SK-N-SH treated with all-trans-retinoic acid at 6 μM for 48 hours (cell line): ENCODE results near the gene GRK3.

Experiments used
- ATAC-seq: fragments of 200-7000 bp; cut with Tn5 transposase; 3 replicates; pipeline ENCODE4 v1.9.1; 2020; ENCODE audit warnings: mild to moderate bottlenecking, moderate library complexity
- ARNTL ChIP-seq: fragments of 450-650 bp; formaldehyde crosslinking; IDR thresholded peaks from 2 replicates; pipeline ENCODE4 v1.5.0; 2020; ENCODE audit warnings: low read depth, mild to moderate bottlenecking, moderate library complexity, borderline replicate concordance
- BACH2 ChIP-seq: fragments of 250-450 bp; sonication (Bioruptor Pico); IDR thresholded peaks from 2 replicates; pipeline ENCODE4 v1.9.0; 2021; ENCODE audit warnings: mild to moderate bottlenecking, borderline replicate concordance
- CSDC2 ChIP-seq: fragments of 250-450 bp; sonication (Bioruptor Pico); IDR thresholded peaks from 2 replicates; pipeline ENCODE4 v1.5.0; 2020; ENCODE audit warnings: mild to moderate bottlenecking, moderate library complexity
- ESRRG ChIP-seq: fragments of 250-450 bp; sonication (Bioruptor Pico); IDR thresholded peaks from 2 replicates; pipeline ENCODE4 v1.6.1; 2021; ENCODE audit warnings: mild to moderate bottlenecking
- GLIS3 ChIP-seq: fragments of 250-450 bp; sonication (Bioruptor Pico); IDR thresholded peaks from 2 replicates; pipeline ENCODE4 v1.5.0; 2020; ENCODE audit warnings: mild to moderate bottlenecking, moderate library complexity
- ISL1 ChIP-seq: fragments of 250-450 bp; sonication (Bioruptor Pico); IDR thresholded peaks from 2 replicates; pipeline ENCODE4 v2.1.2; 2022; ENCODE audit warnings: mild to moderate bottlenecking, moderate library complexity
- PPARA ChIP-seq: fragments of 250-450 bp; sonication (Bioruptor Pico); IDR thresholded peaks from 2 replicates; pipeline ENCODE4 v1.5.0; 2020; ENCODE audit warnings: mild to moderate bottlenecking, borderline replicate concordance
- RARB ChIP-seq: fragments of 250-450 bp; sonication (Bioruptor Pico); IDR thresholded peaks from 2 replicates; pipeline ENCODE4 v1.8.0; 2021; ENCODE audit warnings: mild to moderate bottlenecking, moderate library complexity
- SNAI2 ChIP-seq: fragments of 250-450 bp; sonication (Bioruptor Pico); IDR thresholded peaks from 2 replicates; pipeline ENCODE4 v1.5.0; 2020; ENCODE audit warnings: mild to moderate bottlenecking, moderate library complexity
- TCF4 ChIP-seq: fragments of 250-450 bp; sonication (Bioruptor Pico); IDR thresholded peaks from 2 replicates; pipeline ENCODE4 v1.8.0; 2021; ENCODE audit warnings: mild to moderate bottlenecking, moderate library complexity, borderline replicate concordance
- TOX ChIP-seq: fragments of 250-450 bp; sonication (Bioruptor Pico); IDR thresholded peaks from 2 replicates; pipeline ENCODE4 v1.8.0; 2021; ENCODE audit warnings: mild to moderate bottlenecking, moderate library complexity, borderline replicate concordance
- ZC3H10 ChIP-seq: fragments of 250-450 bp; sonication (Bioruptor Pico); IDR thresholded peaks from 2 replicates; pipeline ENCODE4 v1.5.1; 2021; ENCODE audit warnings: mild to moderate bottlenecking, moderate library complexity
- ZFP30 ChIP-seq: fragments of 450-650 bp; formaldehyde crosslinking; IDR thresholded peaks from 2 replicates; pipeline ENCODE4 v1.5.0; 2022; ENCODE audit warnings: mild to moderate bottlenecking, moderate library complexity
- ZNF565 ChIP-seq: fragments of 450-650 bp; formaldehyde crosslinking; conservative IDR thresholded peaks from 2 replicates; pipeline ENCODE4 v1.5.0; 2020; ENCODE audit warnings: low read depth, mild to moderate bottlenecking, moderate library complexity
- ZNF70 ChIP-seq: fragments of 450-650 bp; formaldehyde crosslinking; IDR thresholded peaks from 2 replicates; pipeline ENCODE4 v1.5.0; 2020; ENCODE audit warnings: mild to moderate bottlenecking, moderate library complexity
- ZNF8 ChIP-seq: fragments of 450-650 bp; formaldehyde crosslinking; IDR thresholded peaks from 2 replicates; pipeline ENCODE4 v1.5.0; 2020; ENCODE audit warnings: mild to moderate bottlenecking, moderate library complexity
- TF ChIP-seq, protein P1 (sequence below): fragments of 250-450 bp; sonication (Bioruptor Pico); IDR thresholded peaks from 2 replicates; pipeline ENCODE4 v1.5.0; 2020; ENCODE audit warnings: mild to moderate bottlenecking, moderate library complexity
- TF ChIP-seq, protein P2 (sequence below): fragments of 250-450 bp; sonication (Bioruptor Pico); IDR thresholded peaks from 2 replicates; pipeline ENCODE4 v1.5.1; 2021; ENCODE audit warnings: mild to moderate bottlenecking, moderate library complexity
- TF ChIP-seq, protein P3 (sequence below): fragments of 250-450 bp; sonication (Bioruptor Pico); IDR thresholded peaks from 2 replicates; pipeline ENCODE4 v1.8.0; 2020; ENCODE audit warnings: mild to moderate bottlenecking, moderate library complexity, borderline replicate concordance
- TF ChIP-seq, protein P4 (sequence below): fragments of 250-450 bp; sonication (Bioruptor Pico); IDR thresholded peaks from 2 replicates; pipeline ENCODE4 v1.5.1; 2020; ENCODE audit warnings: low read depth, mild to moderate bottlenecking, moderate library complexity

GRK3 gene

DNA sequence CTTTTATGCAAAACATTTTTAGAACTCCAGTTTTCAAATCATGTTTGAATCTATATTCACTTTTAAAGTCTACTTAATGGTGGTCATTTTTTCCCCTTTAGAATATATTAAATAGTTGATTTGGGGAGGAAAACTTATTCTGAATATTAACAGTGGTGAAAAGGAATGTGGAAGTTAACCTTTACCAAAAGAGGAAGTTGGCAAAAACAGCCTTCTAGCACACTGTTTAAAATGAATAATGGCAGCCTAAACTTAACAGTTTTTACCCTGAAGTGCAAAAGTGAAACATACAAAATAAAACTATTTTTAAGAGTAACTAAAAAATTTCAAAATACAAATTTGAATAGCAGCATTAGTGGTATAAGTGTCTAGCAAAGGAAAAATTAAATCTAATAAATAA lies 86.4 kb downstream of the GRK3 start:
- no peak for ATAC-seq
- TF ChIP-seq ZC3H10 (CRISPR knock-in tag) = no peak
- no peak for TF ChIP-seq ZNF8
- no peak for TF ChIP-seq ZNF70 (CRISPR knock-in tag)
- TF ChIP-seq TOX (CRISPR knock-in tag) = no peak
- TF ChIP-seq, protein P1, sequence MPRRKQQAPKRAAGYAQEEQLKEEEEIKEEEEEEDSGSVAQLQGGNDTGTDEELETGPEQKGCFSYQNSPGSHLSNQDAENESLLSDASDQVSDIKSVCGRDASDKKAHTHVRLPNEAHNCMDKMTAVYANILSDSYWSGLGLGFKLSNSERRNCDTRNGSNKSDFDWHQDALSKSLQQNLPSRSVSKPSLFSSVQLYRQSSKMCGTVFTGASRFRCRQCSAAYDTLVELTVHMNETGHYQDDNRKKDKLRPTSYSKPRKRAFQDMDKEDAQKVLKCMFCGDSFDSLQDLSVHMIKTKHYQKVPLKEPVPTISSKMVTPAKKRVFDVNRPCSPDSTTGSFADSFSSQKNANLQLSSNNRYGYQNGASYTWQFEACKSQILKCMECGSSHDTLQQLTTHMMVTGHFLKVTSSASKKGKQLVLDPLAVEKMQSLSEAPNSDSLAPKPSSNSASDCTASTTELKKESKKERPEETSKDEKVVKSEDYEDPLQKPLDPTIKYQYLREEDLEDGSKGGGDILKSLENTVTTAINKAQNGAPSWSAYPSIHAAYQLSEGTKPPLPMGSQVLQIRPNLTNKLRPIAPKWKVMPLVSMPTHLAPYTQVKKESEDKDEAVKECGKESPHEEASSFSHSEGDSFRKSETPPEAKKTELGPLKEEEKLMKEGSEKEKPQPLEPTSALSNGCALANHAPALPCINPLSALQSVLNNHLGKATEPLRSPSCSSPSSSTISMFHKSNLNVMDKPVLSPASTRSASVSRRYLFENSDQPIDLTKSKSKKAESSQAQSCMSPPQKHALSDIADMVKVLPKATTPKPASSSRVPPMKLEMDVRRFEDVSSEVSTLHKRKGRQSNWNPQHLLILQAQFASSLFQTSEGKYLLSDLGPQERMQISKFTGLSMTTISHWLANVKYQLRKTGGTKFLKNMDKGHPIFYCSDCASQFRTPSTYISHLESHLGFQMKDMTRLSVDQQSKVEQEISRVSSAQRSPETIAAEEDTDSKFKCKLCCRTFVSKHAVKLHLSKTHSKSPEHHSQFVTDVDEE (CRISPR knock-in tag) = no peak
- TF ChIP-seq ZNF565 (CRISPR knock-in tag) = no peak
- TF ChIP-seq, protein P2, sequence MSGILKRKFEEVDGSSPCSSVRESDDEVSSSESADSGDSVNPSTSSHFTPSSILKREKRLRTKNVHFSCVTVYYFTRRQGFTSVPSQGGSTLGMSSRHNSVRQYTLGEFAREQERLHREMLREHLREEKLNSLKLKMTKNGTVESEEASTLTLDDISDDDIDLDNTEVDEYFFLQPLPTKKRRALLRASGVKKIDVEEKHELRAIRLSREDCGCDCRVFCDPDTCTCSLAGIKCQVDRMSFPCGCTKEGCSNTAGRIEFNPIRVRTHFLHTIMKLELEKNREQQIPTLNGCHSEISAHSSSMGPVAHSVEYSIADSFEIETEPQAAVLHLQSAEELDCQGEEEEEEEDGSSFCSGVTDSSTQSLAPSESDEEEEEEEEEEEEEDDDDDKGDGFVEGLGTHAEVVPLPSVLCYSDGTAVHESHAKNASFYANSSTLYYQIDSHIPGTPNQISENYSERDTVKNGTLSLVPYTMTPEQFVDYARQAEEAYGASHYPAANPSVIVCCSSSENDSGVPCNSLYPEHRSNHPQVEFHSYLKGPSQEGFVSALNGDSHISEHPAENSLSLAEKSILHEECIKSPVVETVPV (CRISPR knock-in tag) = no peak
- TF ChIP-seq, protein P3, sequence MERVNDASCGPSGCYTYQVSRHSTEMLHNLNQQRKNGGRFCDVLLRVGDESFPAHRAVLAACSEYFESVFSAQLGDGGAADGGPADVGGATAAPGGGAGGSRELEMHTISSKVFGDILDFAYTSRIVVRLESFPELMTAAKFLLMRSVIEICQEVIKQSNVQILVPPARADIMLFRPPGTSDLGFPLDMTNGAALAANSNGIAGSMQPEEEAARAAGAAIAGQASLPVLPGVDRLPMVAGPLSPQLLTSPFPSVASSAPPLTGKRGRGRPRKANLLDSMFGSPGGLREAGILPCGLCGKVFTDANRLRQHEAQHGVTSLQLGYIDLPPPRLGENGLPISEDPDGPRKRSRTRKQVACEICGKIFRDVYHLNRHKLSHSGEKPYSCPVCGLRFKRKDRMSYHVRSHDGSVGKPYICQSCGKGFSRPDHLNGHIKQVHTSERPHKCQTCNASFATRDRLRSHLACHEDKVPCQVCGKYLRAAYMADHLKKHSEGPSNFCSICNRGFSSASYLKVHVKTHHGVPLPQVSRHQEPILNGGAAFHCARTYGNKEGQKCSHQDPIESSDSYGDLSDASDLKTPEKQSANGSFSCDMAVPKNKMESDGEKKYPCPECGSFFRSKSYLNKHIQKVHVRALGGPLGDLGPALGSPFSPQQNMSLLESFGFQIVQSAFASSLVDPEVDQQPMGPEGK = no peak
- TF ChIP-seq ISL1 (CRISPR knock-in tag) = no peak
- no peak for TF ChIP-seq BACH2 (CRISPR knock-in tag)
- TF ChIP-seq ESRRG (CRISPR knock-in tag) = no peak
- TF ChIP-seq ZFP30 = no peak
- TF ChIP-seq RARB = no peak
- no peak for TF ChIP-seq TCF4 (CRISPR knock-in tag)
- TF ChIP-seq PPARA (CRISPR knock-in tag) = no peak

DNA sequence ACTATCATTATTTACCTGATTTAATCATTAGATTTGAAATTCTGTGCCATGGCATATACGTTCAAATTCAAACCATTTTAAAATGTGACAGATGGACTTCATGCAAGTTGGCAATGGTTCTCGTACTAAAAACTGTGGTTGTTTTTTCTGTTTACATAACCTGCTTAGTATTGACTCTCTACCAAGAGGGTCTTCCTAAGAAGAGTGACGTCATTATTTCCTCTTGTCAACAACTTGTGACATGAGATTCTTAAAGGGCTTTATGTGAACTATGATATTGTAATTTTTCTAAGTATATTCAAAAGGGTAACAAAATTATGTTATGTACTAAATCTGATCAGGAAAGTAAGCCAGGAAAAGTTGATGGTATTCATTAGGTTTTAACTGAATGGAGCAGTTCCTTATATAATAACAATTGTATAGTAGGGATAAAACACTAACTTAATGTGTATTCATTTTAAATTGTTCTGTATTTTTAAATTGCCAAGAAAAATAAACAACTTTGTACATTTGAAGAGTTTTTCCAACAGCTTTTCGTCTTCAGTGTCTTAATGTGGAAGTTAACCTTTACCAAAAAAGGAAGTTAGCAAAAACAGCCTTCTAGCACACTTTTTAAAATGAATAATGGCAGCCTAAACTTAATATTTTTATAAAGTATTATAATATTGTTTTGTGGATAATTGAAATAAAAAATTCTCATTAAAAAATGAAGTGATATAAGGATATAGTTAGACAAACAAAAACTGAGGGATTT lies 87.0 kb downstream of the GRK3 start:
- no peak for ATAC-seq
- TF ChIP-seq ESRRG (CRISPR knock-in tag) (no peak), GLIS3 (CRISPR knock-in tag) (no peak), TOX (CRISPR knock-in tag) (no peak), ARNTL (CRISPR knock-in tag) (no peak), SNAI2 (CRISPR knock-in tag) (no peak), ZC3H10 (CRISPR knock-in tag) (no peak), CSDC2 (CRISPR knock-in tag) (no peak)
- TF ChIP-seq, protein P4, sequence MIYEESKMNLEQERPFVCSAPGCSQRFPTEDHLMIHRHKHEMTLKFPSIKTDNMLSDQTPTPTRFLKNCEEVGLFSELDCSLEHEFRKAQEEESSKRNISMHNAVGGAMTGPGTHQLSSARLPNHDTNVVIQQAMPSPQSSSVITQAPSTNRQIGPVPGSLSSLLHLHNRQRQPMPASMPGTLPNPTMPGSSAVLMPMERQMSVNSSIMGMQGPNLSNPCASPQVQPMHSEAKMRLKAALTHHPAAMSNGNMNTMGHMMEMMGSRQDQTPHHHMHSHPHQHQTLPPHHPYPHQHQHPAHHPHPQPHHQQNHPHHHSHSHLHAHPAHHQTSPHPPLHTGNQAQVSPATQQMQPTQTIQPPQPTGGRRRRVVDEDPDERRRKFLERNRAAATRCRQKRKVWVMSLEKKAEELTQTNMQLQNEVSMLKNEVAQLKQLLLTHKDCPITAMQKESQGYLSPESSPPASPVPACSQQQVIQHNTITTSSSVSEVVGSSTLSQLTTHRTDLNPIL (CRISPR knock-in tag) = no peak
- TF ChIP-seq, protein P2 (CRISPR knock-in tag) = no peak

DNA sequence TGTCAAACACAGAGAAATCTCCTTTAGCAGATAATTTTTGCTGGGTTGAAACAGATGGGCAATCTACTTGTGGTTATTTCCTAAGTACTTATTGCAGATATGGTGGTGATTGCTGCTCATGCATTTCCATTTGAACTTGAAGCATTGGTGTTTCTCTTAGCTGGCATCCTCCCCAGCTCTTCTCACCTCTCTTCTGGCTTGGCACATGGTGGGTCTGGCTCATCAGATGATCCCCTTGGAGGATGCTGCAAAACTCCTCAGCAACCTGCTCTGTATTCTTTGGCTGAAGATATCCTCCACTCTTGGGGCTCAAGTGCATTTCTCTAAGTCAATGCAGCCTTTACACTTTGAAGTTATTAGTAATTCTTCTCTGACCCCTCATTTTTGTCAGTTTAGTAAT lies 90.2 kb downstream of the GRK3 start:
- no peak for ATAC-seq
- TF ChIP-seq ISL1 (CRISPR knock-in tag) (no peak), SNAI2 (CRISPR knock-in tag) (no peak), TOX (CRISPR knock-in tag) (no peak), BACH2 (CRISPR knock-in tag) (no peak), ESRRG (CRISPR knock-in tag) (no peak), CSDC2 (CRISPR knock-in tag) (no peak), PPARA (CRISPR knock-in tag) (no peak), RARB (no peak), ZNF8 (no peak), ARNTL (CRISPR knock-in tag) (no peak)
- TF ChIP-seq, protein P4 (CRISPR knock-in tag) = no peak
- TF ChIP-seq, protein P3 = no peak
- TF ChIP-seq, protein P1 (CRISPR knock-in tag) = no peak
